ENCODE data around the gene DUOXA1.
"Not testable (repeated sequence)": the region's sequence is repeated elsewhere in the genome, so short reads cannot be mapped to it uniquely, and the experiment has no call there.

The DUOXA1 gene

GRCh38 chr15:45106002-45106790 lies 23.5 kb downstream of the DUOXA1 start:
- FAIRE-seq (no peak), DNase-seq (ENCODE audit: insufficient read length, low spot score) (no peak)
- TF ChIP-seq, protein P1, sequence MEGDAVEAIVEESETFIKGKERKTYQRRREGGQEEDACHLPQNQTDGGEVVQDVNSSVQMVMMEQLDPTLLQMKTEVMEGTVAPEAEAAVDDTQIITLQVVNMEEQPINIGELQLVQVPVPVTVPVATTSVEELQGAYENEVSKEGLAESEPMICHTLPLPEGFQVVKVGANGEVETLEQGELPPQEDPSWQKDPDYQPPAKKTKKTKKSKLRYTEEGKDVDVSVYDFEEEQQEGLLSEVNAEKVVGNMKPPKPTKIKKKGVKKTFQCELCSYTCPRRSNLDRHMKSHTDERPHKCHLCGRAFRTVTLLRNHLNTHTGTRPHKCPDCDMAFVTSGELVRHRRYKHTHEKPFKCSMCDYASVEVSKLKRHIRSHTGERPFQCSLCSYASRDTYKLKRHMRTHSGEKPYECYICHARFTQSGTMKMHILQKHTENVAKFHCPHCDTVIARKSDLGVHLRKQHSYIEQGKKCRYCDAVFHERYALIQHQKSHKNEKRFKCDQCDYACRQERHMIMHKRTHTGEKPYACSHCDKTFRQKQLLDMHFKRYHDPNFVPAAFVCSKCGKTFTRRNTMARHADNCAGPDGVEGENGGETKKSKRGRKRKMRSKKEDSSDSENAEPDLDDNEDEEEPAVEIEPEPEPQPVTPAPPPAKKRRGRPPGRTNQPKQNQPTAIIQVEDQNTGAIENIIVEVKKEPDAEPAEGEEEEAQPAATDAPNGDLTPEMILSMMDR (IDR thresholded peaks at IDR 0.05; ENCODE audit: insufficient read depth, missing control alignments) = no peak

DNA sequence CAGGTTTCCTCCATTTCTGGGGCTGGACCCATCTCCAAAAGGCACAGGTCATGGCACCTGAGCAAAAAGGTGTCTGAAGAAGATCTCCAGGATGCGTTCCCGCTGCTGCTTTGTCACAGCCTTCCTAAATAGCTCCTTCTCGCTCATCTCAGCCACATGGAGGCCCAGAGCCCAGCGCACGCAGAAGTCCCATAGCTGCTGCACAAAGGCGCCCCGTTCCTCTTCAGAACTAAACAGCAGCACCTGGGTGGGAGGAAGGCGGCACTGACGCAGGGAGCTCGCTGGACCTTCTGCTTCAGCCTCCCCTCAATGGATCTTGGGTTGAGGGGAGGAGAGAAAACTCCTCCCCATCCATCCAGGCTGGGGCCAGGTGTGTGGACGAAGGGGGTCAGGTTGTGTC lies 24.1 kb downstream of the DUOXA1 start:
- TF ChIP-seq, protein P1 (IDR thresholded peaks at IDR 0.05; ENCODE audit: insufficient read depth, missing control alignments) = no peak
- no peak for FAIRE-seq

DNA sequence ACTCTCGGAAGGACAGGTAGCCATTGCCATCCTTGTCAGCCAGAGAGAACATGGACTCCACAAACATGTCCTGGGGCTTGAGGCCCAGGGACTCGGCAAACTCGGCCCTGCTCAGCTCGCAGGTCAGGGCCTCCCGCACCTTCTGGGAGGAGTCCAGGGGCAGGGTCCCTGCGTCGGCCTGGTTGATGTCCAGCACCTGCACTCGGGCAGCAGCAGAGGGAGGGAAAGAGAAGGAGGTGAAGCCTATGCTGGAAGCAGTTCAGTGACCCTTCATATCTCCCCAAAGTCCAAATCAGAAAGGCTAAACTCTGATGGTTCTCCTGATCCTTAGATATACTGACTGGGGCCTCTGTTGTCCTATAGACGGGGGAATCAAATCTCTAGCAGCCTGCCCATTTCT lies 25.5 kb downstream of the DUOXA1 start:
- not testable (repeated sequence) for FAIRE-seq

More for the DNA sequence above, 24.1 kb downstream of the DUOXA1 start:
- no peak for DNase-seq (ENCODE audit: insufficient read length, low spot score)

GRCh38 chr15:45102226-45102625 lies 27.5 kb downstream of the DUOXA1 start:
- FAIRE-seq = no peak
- no peak for DNase-seq (ENCODE audit: insufficient read length, low spot score)
- TF ChIP-seq, protein P1 (IDR thresholded peaks at IDR 0.05; ENCODE audit: insufficient read depth, missing control alignments) = no peak

More for the DNA sequence above, 25.5 kb downstream of the DUOXA1 start:
- DNase-seq (ENCODE audit: insufficient read length, low spot score) = not testable (repeated sequence)

DNA sequence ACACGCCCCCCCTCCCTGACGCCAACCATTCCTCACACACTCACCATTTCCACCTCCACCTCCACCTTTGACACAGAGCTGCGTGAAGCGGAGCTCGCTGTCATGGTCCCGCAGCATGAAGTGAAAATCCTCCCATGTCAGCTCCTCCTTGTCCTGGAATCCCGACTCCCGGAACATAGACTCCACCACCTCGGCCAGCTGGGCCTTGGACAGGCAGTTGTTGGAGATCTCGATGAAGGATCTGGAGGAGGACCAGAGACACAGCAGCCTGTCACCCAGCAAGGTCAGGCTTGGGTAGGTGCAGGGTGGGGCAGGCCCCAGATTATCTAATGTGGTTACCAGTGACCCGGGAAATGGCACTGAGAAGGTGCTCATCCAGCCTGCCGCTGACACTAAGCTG lies 27.9 kb downstream of the DUOXA1 start:
- DNase-seq (ENCODE audit: insufficient read length, low spot score) (no peak), FAIRE-seq (no peak)
- TF ChIP-seq, protein P1 (IDR thresholded peaks at IDR 0.05; ENCODE audit: insufficient read depth, missing control alignments) = no peak

- FAIRE-seq = no peak
- TF ChIP-seq, protein P1 (IDR thresholded peaks at IDR 0.05; ENCODE audit: insufficient read depth, missing control alignments) = no peak
- DNase-seq (ENCODE audit: insufficient read length, low spot score) = no peak
Observed at GRCh38 chr15:45100884-45101625, 28.6 kb downstream of the DUOXA1 start.

DNA sequence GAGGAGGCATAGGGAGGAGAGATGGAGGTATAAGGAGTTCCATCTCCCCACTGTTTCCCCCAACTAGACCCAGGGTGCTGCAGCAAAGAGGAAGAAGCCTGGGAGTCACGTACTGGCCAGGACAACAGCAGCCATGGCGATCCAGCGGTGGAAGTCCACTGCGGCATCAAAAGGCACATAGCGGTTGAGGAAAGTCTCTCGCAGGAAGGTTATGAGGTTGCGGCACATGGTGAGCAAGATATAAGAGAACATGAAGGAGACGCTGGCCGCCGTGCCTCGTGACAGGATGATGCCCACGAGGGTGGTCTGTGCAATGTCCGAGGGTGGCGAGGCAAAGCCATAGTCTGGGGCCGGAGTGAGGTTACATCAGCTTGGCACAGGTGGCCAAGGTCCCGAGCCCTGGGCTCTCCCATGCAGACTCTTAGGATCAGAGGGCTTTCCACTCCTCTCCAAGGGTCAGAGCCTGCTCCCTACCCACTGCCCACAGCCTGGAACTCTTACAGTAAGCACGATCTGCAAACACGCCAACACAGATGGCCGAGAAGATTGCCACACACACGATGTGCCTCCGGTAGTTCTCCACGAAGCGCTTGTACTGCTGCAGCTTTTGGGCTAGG lies 30.0 kb downstream of the DUOXA1 start:
- no peak for FAIRE-seq

More for the DNA sequence above, 30.0 kb downstream of the DUOXA1 start:
- TF ChIP-seq, protein P1 (IDR thresholded peaks at IDR 0.05; ENCODE audit: insufficient read depth, missing control alignments) = no peak
- DNase-seq (ENCODE audit: insufficient read length, low spot score) = no peak
